Fibroblast of lung (primary cell): Measurements from ENCODE around the gene SLC6A16.

Experiments
- EZH2 ChIP-seq: IDR thresholded peaks from 2 replicates; pipeline ENCODE4 v1.5.1; 2012; ENCODE audit warnings: low read length, control low read depth, mild to moderate bottlenecking; ENCODE audit errors: missing control alignments
- TF ChIP-seq, protein P1 (sequence below), 2 donors: IDR thresholded peaks in 1 of 2; conservative IDR thresholded peaks in 1 of 2; 1 replicate in 1 of 2; 2 replicates in 1 of 2; pipeline ENCODE4 v1.5.1; 2011 to 2012; ENCODE audit warnings: low read length in 2 of 2, control low read depth in 1 of 2, inconsistent platforms in 1 of 2, low read depth in 1 of 2, mild to moderate bottlenecking in 1 of 2

DNA sequence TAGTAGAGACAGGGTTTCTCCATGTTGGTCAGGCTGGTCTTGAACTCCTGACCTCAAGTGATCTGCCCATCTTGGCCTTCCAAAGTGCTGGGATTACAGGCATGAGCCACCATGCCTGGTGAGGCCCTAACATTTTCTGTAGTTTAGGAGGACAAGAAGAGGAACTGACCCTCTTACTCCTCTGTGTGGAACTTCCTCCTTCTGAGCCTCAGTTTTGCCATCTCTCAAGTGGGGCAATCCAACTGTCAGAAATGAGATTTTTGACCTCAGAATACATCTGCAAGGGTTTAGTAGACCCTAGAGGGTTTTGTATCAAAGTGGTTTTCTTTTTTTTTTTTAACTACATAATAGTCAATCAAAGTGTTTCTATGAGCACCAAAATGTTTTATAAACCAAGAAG lies 41.1 kb upstream of the SLC6A16 start:
- TF ChIP-seq, protein P1, sequence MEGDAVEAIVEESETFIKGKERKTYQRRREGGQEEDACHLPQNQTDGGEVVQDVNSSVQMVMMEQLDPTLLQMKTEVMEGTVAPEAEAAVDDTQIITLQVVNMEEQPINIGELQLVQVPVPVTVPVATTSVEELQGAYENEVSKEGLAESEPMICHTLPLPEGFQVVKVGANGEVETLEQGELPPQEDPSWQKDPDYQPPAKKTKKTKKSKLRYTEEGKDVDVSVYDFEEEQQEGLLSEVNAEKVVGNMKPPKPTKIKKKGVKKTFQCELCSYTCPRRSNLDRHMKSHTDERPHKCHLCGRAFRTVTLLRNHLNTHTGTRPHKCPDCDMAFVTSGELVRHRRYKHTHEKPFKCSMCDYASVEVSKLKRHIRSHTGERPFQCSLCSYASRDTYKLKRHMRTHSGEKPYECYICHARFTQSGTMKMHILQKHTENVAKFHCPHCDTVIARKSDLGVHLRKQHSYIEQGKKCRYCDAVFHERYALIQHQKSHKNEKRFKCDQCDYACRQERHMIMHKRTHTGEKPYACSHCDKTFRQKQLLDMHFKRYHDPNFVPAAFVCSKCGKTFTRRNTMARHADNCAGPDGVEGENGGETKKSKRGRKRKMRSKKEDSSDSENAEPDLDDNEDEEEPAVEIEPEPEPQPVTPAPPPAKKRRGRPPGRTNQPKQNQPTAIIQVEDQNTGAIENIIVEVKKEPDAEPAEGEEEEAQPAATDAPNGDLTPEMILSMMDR (conservative IDR thresholded peaks at IDR 0.05 in 1 of 2, IDR thresholded peaks at IDR 0.05 in 1 of 2; ENCODE audit: low read depth in 1 of 2, low read length in 2 of 2): no peak
- no peak for TF ChIP-seq EZH2
